Ramos (cell line): ENCODE measurements around the gene NOCT.
"Not testable (repeated sequence)": the region's sequence is repeated elsewhere in the genome, so short reads cannot be mapped to it uniquely, and the experiment has no call there.

Experiments used
- in situ Hi-C: fragments of 300-500 bp; cut with MboI; formaldehyde crosslinking; loops from one replicate; pipeline ENCODE4 v1.14.3; 2022; ENCODE audit warnings: low sequenced_read_pairs; ENCODE audit not compliant: unreplicated experiment

The NOCT gene

GRCh38 chr4:139042981-139043460 lies 27.4 kb downstream of the NOCT start:
- in situ Hi-C loops, result no loop called here

GRCh38 chr4:139044291-139044690 lies 28.7 kb downstream of the NOCT start:
- in situ Hi-C loops, result no loop called here

- in situ Hi-C loops, result no loop called here
Observed at GRCh38 chr4:139048026-139048425, 32.4 kb downstream of the NOCT start.

- in situ Hi-C loops, result no loop called here
Observed at GRCh38 chr4:139050446-139050845, 34.9 kb downstream of the NOCT start.

- in situ Hi-C loops, result no loop called here
Observed at GRCh38 chr4:139053909-139054308, 38.3 kb downstream of the NOCT start.

GRCh38 chr4:139054791-139055505 lies 39.4 kb downstream of the NOCT start:
- in situ Hi-C loops, result no loop called here

GRCh38 chr4:139059026-139059425 lies 43.4 kb downstream of the NOCT start:
- in situ Hi-C loops, result not testable (repeated sequence)

- in situ Hi-C loops, result no loop called here
Observed at GRCh38 chr4:139060591-139060990, 45.0 kb downstream of the NOCT start.

- in situ Hi-C loops, result no loop called here
Observed at GRCh38 chr4:139076016-139076744, 60.6 kb downstream of the NOCT start.

- in situ Hi-C loops, result no loop called here
Observed at GRCh38 chr4:139077567-139078355, 62.2 kb downstream of the NOCT start.

- in situ Hi-C loops, result no loop called here
Observed at GRCh38 chr4:139078926-139079325, 63.3 kb downstream of the NOCT start.

- in situ Hi-C loops, result loop anchor here (10.0 kb wide), 1 partner anchor 212 kb away; no protein-coding TSS in a partner anchor
Observed at GRCh38 chr4:139082750-139083606, 67.4 kb downstream of the NOCT start.

- in situ Hi-C loops, result loop anchor here (10.0 kb wide), 1 partner anchor 211 kb away; no protein-coding TSS in a partner anchor
Observed at GRCh38 chr4:139083607-139083955, 68.0 kb downstream of the NOCT start.

GRCh38 chr4:139083956-139084803 lies 68.6 kb downstream of the NOCT start:
- in situ Hi-C loops, result loop anchor here (10.0 kb wide), 1 partner anchor 211 kb away; no protein-coding TSS in a partner anchor

- in situ Hi-C loops, result loop anchor here (10.0 kb wide), 1 partner anchor 210 kb away; no protein-coding TSS in a partner anchor
Observed at GRCh38 chr4:139084804-139085093, 69.2 kb downstream of the NOCT start.

GRCh38 chr4:139085141-139085540 lies 69.6 kb downstream of the NOCT start:
- in situ Hi-C loops, result loop anchor here (10.0 kb wide), 1 partner anchor 210 kb away; no protein-coding TSS in a partner anchor

GRCh38 chr4:139092271-139092670 lies 76.7 kb downstream of the NOCT start:
- in situ Hi-C loops, result no loop called here
